HG03108 (cell line): ENCODE measurements around the gene TTLL7.
"Not testable (repeated sequence)": the region's sequence is repeated elsewhere in the genome, so short reads cannot be mapped to it uniquely, and the experiment has no call there.

ENCODE experiments used
- ATAC-seq: cut with Tn5 transposase; IDR thresholded peaks from one replicate; pipeline ENCODE4 v1.9.1; 2021; ENCODE audit warnings: moderate library complexity; ENCODE audit not compliant: unreplicated experiment

Gene TTLL7

DNA sequence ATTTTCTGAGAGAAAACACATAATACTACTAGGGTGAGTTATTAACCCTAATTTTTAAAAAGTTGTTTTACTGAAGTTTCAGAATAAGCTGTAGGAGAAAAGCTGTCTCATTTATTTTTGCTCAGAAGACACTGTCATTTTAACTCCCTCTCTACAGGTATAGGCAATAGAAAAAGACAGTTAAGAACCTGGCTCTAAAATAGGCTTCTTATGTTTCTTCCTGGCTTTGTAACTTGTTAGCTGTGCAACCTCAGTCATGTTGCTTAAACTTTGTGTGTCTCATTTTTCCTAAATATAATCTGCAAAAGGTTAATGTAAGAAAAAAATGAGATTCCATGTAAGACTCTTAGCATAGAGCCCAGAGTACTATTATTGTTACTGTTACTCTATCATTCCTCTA lies 64.4 kb downstream of the TTLL7 start:
- ATAC-seq, result no peak

DNA sequence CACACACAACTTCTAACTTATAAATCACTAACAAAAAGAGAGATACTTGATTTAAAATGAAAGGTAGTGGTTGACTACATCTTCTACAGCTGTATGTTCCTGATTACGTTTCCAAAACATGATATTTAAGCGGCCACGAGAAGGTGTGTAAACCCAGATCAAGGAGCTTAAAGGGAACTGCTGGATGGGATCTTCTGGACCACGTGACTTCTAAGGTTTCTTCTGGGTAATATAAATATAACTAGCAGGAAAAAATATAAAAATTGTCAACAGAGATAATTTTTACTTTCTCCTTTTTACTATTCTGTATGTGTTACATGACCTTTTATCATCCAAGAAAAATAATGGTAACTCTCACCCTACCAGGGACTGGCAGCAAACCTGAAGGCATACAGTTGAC lies 66.2 kb downstream of the TTLL7 start:
- no peak for ATAC-seq

DNA sequence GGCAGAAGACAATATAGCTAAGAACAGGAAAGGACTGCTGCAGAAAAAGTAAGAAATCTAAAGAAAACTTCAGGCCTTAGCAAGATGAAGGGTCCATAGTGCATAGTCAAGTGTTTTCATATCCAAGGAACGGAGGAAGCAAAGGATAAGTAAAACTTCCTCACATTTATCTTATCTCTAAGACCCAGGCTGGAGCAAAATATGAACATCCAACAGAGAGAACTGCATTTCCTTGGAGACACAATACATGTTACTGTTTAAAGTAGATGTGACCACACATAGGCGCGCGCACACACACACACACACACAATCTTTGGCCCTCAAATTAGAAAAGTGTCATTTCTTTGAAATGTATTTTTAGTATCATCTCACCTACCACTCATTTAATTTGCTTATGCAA lies 66.7 kb downstream of the TTLL7 start:
- no peak for ATAC-seq

DNA sequence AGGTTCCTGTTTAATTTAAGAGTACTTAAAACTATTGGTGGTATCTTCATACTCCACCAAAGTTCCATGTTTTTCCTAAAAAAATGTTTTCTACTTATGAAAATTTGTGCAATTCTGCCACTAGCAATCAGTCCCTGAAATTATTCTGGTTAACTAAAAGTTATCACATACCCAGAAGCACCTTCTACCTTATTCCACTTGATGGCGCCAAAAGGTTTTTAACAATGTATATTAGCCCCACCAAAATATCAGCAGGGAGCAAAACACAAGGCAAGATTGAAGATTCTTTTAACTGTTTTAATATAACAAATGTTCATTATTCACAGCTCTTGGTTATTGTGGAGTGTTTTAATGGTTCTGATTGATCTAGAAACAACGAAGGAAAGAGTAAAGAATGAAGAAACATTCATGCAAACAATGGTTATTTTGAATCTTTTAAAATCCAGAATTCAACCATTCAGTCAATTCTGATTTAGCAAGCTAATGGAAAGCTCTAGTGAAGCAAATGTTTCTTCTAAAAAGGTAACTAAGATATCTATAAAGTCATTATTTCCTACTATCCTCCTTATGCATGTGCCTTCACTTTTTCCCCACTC lies 67.2 kb downstream of the TTLL7 start:
- ATAC-seq, result no peak

DNA sequence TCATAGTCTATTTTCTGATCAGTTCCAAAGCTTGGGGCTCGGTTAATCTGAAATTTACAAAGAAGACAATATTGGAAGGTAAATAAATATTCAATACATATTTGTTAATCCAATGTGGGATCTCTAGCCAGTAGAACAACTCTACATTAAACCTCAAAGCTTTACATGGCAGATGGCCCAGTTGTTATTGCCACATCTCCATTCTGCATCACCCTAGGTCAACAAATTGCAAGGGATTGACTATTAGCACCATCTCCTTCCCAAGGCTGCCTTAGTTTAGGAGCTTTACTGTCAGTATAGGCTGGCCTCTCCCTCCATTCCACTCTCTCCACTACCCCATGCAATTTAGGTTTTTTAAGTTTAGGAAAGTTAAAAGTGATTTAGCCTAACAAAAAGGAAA lies 69.7 kb downstream of the TTLL7 start:
- no peak for ATAC-seq

DNA sequence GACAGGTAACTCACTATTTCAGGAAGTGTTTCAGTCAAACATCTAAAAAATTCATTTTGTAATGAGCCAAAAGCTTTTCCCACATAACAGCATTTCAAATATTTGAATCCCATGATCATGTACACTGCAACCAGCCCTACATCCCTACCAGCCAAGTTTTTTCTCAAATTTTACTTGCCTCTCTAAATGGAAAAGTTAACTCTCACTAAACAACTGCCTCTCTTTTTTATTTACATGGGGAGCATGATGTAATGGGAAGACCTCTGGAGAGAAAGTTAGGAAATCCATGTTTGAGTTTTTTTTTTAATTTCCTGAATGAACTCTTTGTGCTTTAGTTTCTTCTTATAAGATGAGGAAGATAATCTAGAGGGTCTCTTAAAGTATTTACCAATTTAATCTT lies 70.5 kb downstream of the TTLL7 start:
- no peak for ATAC-seq

DNA sequence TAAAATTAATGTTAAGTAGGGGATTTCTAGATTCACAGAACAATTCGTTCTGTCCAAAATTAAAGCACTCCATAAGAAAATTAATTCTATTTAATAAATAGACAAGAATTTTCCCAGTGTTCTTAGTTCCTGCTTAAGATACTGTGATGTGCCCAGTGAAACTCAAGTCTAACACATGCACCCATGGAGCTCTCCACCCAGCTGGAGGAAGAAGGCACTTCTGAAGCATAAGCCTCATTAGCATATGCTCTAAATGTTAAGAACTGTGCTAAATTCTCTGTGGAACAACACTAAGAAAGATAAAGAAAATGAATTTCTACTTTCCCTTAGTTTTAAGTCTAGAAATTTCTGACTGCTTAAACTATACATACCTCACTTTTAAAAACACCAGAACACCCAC lies 71.2 kb downstream of the TTLL7 start:
- no peak for ATAC-seq

DNA sequence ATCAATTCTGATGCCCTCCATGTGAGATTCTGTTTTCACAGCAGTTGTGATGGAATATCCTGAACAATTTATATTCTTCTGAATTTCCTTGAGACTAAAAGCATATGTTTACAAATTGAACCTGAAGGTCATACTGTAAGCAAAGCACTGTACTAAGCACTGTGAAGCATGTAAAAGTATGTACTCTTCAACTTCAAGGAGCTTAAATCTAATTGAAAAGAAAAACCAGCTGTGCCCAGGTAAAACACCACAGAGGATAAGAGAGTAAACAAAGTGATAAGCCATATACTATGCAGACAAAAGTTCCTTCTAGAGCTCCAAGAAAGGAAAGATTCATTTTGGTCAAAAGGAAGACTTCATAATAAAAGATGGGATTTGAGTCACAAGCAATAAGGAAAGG lies 71.9 kb downstream of the TTLL7 start:
- no peak for ATAC-seq

DNA sequence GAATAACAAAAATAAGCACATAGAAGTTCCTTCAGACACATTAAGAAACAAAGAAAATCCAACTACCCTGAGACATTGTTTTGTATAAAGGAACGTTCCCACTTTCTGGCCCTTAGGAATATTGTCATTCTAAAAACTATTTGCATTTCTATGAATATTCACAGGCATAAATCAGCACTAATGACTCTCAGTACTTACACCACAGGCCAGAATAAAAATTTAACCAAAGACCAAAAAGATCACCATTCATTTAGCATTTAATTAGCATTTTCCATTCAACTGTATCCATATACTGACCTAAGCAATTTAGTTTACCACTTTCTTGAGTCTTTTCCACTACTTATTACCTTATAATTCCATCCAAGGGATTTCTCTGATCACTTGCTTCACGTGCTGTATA lies 75.4 kb downstream of the TTLL7 start:
- ATAC-seq, result no peak

DNA sequence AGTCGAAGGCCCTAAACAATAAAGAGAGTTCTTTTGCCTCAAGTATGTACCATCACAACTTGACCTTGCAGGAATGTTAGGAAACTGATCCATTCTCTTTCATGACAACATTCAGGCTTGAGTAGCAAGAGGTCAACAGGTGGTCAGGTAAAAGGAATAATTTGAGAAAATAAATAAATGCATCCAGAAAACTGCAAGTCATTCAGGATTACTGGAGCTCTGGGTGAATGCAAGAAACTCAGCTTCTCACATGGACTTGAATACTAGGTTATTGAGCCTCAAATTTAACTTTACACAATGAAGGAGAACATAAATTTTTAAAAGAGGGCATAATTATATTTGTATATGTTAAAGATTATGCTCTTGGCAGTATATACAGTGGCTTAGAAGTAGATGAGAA lies 76.5 kb downstream of the TTLL7 start:
- no peak for ATAC-seq

DNA sequence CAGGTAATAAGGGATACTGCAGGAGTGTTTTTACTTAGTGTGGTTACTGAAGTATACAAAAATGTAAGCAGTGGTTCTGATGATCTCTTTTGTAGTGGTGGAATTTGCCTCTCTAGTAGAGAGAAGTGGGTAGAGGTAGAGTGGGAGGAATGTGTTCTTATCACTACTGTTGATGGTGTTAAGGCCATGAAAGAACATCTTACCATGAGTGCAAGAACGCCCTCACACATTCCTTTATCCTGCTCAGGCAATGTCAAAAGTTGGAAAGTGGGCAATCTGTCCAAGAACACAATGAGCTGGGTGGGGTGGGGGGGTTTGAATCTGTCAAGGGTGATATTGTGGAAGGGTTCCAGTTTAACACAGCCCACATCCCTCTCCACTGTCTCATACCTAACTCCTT lies 78.6 kb downstream of the TTLL7 start:
- no peak for ATAC-seq

DNA sequence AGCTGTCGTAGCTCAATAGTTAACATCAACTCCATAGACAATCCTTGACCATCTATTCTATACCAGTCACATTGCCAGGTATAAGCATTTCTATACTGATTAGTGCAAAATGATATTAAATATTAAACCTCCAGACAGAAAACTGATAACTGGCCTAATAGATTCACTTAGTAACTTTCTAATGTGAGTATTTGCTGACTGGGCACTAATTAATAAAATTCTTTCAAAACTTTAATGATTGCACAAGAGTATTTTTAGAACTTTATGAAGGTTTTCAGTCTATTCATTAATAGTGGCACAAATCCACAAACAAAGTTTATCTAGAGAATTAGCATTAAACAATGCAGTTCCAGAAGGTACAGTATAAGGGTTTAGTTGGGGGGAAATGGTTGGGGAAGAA lies 79.1 kb downstream of the TTLL7 start:
- ATAC-seq, result no peak

DNA sequence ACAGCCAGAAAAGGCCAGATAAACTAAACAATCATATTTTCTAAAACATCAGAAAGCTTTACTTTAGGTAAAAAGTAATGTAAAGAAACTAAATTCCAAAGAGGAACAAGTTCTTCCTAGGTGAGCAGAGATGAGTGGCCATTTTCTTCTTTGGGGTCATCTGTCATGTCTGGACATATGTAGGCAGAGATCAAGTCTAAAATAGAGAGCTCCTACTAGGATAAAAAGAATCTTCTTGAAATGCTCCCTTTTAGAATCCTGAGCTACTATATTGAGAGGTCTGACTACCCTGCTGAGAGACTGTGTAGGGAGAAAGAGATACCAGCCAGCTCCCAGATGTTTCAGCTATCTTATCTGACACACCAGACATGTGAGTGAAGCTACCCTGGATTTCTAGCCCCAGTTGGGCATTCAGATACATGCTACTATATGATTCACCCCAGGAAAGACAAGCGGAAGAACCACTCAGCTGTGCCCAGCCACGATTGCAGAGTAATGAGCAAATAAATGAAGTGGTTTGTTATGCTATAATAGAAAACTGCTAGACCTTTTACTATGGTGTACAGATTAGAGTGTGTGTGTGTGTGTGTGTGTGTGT lies 80.1 kb downstream of the TTLL7 start:
- no peak for ATAC-seq

DNA sequence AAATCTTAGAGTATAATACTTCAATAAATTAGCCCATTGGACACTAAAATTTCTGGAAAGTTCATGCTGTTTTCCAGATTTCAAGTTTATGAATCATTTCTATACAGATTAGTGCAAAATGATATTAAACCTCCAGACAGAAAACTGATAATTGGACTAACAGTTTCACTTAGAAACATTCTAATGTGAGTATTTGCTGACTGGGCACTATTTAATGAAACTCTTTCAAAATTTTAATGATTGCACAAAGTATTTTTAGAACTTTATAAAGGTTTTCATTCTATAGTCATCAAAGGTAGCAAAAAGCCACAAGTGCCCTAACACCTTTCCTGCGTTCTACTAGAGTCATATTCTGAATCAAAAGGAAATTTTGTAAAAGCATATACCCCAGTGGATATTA lies 81.0 kb downstream of the TTLL7 start:
- no peak for ATAC-seq

DNA sequence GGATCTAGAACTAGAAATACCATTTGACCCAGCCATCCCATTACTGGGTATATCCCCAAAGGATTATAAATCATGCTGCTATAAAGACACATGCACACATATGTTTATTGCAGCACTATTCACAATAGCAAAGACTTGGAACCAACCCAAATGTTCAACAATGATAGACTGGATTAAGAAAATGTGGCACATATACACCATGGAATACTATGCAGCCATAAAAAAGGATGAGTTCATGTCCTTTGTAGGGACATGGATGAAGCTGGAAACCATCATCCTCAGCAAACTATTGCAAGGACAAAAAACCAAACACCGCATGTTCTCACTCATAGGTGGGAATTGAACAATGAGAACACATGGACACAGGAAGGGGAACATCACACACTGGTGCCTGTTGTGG lies 82.8 kb downstream of the TTLL7 start:
- not testable (repeated sequence) for ATAC-seq

DNA sequence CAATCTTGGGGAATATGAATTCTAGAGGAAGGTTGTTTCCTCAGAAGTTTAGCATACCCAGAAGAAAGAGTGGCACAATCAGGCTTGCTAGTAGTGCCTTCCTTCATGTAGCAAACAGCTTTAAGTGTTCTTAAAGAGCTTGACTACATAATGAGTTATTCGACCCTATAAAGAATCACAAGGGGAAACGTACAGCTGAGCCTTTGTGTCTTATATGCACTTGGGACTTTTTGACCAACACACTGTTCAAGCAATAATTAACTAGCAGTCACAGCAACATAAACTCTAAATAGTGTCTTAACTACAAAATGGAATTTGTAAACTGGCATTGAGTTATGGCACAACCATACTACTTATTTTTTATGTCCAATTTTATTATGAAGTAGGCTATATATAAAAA lies 86.1 kb downstream of the TTLL7 start:
- no peak for ATAC-seq

DNA sequence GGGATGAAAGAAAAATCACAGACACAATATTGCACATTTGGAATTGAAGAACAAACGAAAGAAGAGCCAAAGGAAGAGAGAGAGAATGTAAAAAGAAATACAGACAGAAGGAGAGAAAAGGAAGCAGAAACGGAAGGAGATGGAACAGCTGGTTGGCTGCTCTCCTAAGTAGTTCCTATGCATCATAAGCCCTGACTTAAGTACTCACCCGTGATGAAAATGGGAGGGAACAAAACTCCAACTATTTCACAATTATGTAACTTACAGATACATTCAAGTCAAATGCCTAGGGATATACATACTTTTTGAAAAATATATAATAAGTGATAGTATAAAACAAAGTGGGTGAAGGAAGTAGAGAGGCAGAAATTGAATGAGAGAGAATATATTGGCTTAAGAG lies 88.5 kb downstream of the TTLL7 start:
- no peak for ATAC-seq

DNA sequence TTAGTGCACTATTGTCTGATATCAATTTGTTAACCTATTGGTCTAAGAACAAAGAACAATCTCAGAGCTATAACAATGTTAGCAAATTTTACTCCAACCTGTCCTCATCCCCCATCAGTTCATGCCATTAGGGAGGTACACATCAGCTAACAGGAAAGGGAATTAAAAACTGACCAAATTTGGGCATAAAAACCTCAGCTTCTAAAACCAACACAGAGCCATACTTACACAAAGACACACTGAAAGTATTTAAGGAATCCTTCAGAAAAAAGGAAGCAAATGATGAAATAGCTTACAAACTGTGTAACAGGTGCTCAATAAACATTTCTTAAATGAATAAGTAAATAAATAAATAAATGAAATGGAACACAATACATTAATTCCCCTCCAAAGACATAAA lies 89.2 kb downstream of the TTLL7 start:
- ATAC-seq, result no peak

DNA sequence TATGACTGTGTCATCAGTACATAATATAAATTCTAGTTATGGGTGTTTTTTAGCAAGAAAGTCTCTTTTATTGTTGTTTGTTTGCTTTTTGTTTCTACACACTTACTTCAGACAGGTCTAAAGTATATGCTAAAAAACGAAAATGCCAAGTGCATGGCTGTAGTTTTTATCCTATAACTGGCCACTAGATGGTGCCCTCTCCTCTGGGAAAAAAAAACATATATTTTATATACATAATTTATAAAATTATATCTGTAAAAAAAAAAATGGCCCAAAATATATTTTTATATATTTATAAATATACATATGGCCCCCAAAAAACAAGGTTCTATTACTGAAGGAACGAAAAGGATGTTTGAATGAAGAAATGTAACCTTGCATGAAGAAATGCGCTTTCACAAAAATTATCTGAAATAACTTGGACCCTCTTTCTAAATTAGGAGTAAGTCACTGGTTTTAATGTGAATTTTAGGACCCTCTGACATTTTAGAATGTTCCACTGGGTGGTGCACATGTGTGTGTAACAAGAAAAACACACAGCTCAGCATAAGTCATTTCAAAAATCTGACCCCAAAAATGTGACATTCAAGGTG lies 93.5 kb downstream of the TTLL7 start:
- no peak for ATAC-seq

DNA sequence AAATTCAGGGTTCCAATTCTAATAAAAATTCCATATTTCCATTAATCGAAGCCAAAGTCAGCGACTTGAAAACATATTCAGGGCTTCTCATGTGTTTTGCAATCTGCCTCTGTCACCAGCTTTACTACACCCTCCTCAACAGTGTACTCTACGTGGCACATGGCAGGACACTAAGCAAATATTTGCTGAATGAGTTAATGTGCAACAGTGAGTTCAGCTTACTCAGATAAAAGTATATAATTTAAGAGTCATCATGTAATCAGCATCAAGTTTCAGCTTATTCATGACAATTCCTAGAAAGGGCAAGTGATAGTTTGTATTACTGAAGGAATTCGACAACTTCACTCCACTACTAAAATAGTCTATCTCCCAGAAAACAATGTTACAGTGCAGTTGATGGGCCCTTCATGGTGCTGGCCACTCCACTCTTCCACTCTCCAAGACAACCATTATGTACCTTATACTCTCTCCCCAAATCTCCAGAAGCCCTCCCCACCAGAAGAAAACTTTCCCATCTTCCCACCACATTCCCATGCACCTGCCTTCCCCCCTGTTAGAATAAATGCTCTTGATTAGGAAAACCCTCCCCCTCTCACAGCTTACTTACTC lies 97.3 kb downstream of the TTLL7 start:
- ATAC-seq, result no peak

DNA sequence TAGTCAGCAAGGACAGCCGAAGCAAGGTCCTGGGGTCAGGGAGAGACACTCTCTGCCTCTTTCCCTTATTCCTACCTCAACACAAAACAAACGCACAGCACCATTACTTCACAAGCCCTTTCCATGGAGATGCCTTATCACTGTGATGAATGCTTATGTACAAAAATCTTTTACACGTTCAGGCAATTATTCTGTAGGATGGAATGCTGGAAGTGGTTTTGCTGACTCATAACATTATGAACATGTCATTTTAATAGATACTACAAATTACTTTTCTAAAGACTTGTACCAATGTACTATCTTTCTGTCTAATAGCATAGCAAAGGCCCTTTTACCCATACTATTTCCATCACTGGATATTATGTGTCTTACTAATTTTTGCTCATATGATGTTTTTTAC lies 98.4 kb downstream of the TTLL7 start:
- ATAC-seq, result no peak

DNA sequence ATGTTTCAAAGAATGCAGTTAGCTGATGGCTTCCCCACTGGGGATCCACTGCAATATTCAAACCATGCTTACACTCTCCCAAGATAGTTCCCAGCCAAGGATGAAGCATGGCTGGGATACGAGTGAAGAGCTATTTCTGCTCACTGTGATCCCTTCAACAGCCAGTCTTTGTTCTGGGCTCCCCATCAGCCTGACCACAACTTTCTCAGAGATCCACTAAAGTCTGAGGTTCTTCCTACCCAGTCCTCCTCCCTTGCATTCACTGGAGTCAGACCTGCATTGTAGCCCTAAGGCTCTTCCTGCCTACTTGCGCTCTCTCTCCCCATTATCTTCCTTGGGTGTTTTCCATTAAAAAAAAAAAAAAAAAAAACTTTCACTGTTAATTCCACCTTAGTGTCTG lies 101.4 kb downstream of the TTLL7 start:
- no peak for ATAC-seq

DNA sequence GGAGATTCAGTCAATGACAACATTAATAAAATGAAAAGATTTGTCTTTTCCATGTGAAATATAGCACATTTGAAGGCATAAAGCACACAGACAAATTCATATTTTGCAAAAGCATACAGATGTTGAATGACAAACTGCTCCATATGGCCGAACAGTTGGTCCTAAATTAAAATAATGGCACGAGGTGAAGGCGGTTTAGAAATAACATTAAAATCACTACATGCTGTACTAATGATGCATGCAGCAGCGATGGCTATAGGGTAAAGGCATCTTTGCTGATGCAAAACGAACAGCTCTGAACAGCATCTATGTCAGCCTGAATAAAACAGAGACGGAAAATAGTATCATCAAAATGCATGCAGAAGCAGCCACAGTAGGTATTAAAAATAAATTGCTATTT lies 102.6 kb downstream of the TTLL7 start:
- no peak for ATAC-seq
